ENCODE data around the gene UCHL5.

GRCh38 chr1:193060115-193060403 is 899 bp upstream of the UCHL5 start:
- TF ChIP-seq SIN3A (IDR thresholded peaks at IDR 0.05; ENCODE audit: borderline replicate concordance, insufficient read depth, low read length) (no peak), POLR2AphosphoS5 (IDR thresholded peaks at IDR 0.05; ENCODE audit: low read depth, low read length) (no peak; the same call in 1 of the 2 replicates), REST (IDR thresholded peaks at IDR 0.05; ENCODE audit: insufficient read depth in 1 of 2, low read depth in 2 of 2, low read length in 2 of 2) (no peak), TAF1 (IDR thresholded peaks at IDR 0.05; ENCODE audit: borderline replicate concordance, insufficient read depth, low read length) (0 out of 2 replicates have a peak, but pooled peaks have one; percentile 45)

Data from PFSK-1 (cell line).